K562 (cell line): ENCODE measurements around the gene GAMT. TPM values are rescaled to one million over a fixed set of nuclear protein-coding genes. Genes with fewer than 3 reads are reported as not detected.

Source experiments
- DACH1 ChIP-seq: fragments of 450-650 bp; IDR thresholded peaks from 2 replicates; pipeline ENCODE4 v1.6.1; 2018; ENCODE audit not compliant: partially characterized antibody
- ETV1 ChIP-seq: fragments of 450-650 bp; conservative IDR thresholded peaks from 2 replicates; pipeline ENCODE4 v1.6.1; 2016; ENCODE audit warnings: missing genetic modification characterization, control low read depth, low read depth, missing compliant biosample characterization
- GTF2F1 ChIP-seq: IDR thresholded peaks from 2 replicates; pipeline ENCODE4 v1.6.1; 2011; ENCODE audit warnings: low read depth, low read length, improper control_type of control experiment
- MCM7 ChIP-seq, 2 experiments: fragments of 450-650 bp; IDR thresholded peaks; 2 replicates each; pipeline ENCODE4 v1.6.1; 2016 to 2018
- MTA3 ChIP-seq: fragments of 450-650 bp; formaldehyde crosslinking; IDR thresholded peaks from 2 replicates; pipeline ENCODE4 v1.6.1; 2017; ENCODE audit warnings: mild to moderate bottlenecking, borderline replicate concordance
- NBN ChIP-seq: fragments of 450-650 bp; IDR thresholded peaks from 2 replicates; pipeline ENCODE4 v1.6.1; 2016; ENCODE audit warnings: low read depth, mild to moderate bottlenecking
- NFIC ChIP-seq: fragments of 450-650 bp; IDR thresholded peaks from 2 replicates; pipeline ENCODE4 v1.6.1; 2017; ENCODE audit warnings: mild to moderate bottlenecking, inconsistent platforms
- RFX1 ChIP-seq: fragments of 450-650 bp; IDR thresholded peaks from 2 replicates; pipeline ENCODE4 v1.6.1; 2016; ENCODE audit warnings: mild to moderate bottlenecking, moderate library complexity
- SIN3B ChIP-seq: fragments of 450-650 bp; IDR thresholded peaks from 2 replicates; pipeline ENCODE4 v1.6.1; 2017; ENCODE audit warnings: low read depth, mild to moderate bottlenecking, moderate library complexity
- SMAD1 ChIP-seq: fragments of 150-350 bp; IDR thresholded peaks from 2 replicates; pipeline ENCODE4 v1.6.1; 2014; ENCODE audit warnings: low read length, low read depth; ENCODE audit not compliant: partially characterized antibody
- SMARCA4 ChIP-seq: fragments of 450-650 bp; IDR thresholded peaks from 2 replicates; pipeline ENCODE4 v1.6.1; 2016
- TEAD4 ChIP-seq, 2 experiments: sonication (generic) in 1 of 2; formaldehyde crosslinking in 1 of 2; IDR thresholded peaks; 2 replicates each; pipeline versions ENCODE4 v1.6.1 to v1.8.0; 2012 to 2022; ENCODE audit warnings: borderline replicate concordance in 1 of 2, inconsistent platforms in 1 of 2, low read length in 1 of 2, mild to moderate bottlenecking in 1 of 2, missing genetic modification reagents in 1 of 2
- ZBTB7A ChIP-seq: IDR thresholded peaks from 2 replicates; pipeline ENCODE4 v1.6.1; 2011; ENCODE audit warnings: low read depth, mild to moderate bottlenecking, low read length, moderate library complexity, borderline replicate concordance; ENCODE audit not compliant: control insufficient read depth
- ZNF124 ChIP-seq: sonication (generic); formaldehyde crosslinking; IDR thresholded peaks from 2 replicates; pipeline ENCODE4 v1.8.1; 2022; ENCODE audit warnings: missing genetic modification reagents
- ZNF197 ChIP-seq: fragments of 200-800 bp; sonication (Bioruptor generic); IDR thresholded peaks from 2 replicates; pipeline ENCODE4 v1.6.1; 2016; ENCODE audit warnings: low read depth, missing genetic modification characterization, missing compliant biosample characterization
- ZNF3 ChIP-seq: fragments of 250-450 bp; sonication (Bioruptor Pico); IDR thresholded peaks from 2 replicates; pipeline ENCODE4 v1.5.0; 2021; ENCODE audit warnings: mild to moderate bottlenecking, moderate library complexity
- ZNF41 ChIP-seq: fragments of 250-450 bp; sonication (Bioruptor Pico); conservative IDR thresholded peaks from 2 replicates; pipeline ENCODE4 v1.4.0; 2020; ENCODE audit warnings: mild to moderate bottlenecking
- ZNF445 ChIP-seq: fragments of 250-450 bp; sonication (Bioruptor Pico); IDR thresholded peaks from 2 replicates; pipeline ENCODE4 v1.4.0; 2020; ENCODE audit warnings: low read depth, mild to moderate bottlenecking, moderate library complexity
- polyA plus RNA-seq, 8 experiments: library from polyadenylated mRNA; depleted of rRNA in 4 of 8; stranded (reverse) in 5 of 8; unstranded in 3 of 8; fragments of >200 nt; fragmentation: Nextera tagmentation in 2 of 8; fragmentation: Illumina TruSeq in 1 of 8; extraction: Ambion mirVana in 2 of 8; extraction: Trizol in 1 of 8; gene quantifications; 2 replicates each; pipeline versions ENCODE4 v1.2.1 to v1.2.3, GENCODE V29; 2011 to 2014; ENCODE audit warnings: inconsistent platforms in 1 of 8, missing spikeins in 1 of 8
- total RNA-seq, 7 experiments: library from RNA; depleted of rRNA in 6 of 7; stranded (reverse); fragments of >200 nt in 6 of 7; fragmentation: Illumina TruSeq in 2 of 7; extraction: Trizol in 2 of 7; gene quantifications; 2 replicates each; pipeline versions ENCODE4 v1.2.1 to v1.2.3, GENCODE V29; 2011 to 2021; ENCODE audit warnings: low replicate concordance in 1 of 7
- TF ChIP-seq, protein P1 (sequence below), 2 experiments: fragments of 450-650 bp in 1 of 2; sonication (generic) in 1 of 2; formaldehyde crosslinking in 1 of 2; IDR thresholded peaks in 1 of 2; conservative IDR thresholded peaks in 1 of 2; 2 replicates each; pipeline versions ENCODE4 v1.6.1 to v1.8.1; 2016 to 2023; ENCODE audit warnings: mild to moderate bottlenecking in 2 of 2, moderate library complexity in 2 of 2, inconsistent platforms in 1 of 2, missing genetic modification reagents in 1 of 2
- TF ChIP-seq, protein P2 (sequence below): fragments of 250-450 bp; sonication (Bioruptor Pico); IDR thresholded peaks from 2 replicates; pipeline ENCODE4 v1.8.0; 2021; ENCODE audit warnings: moderate library complexity, mild to moderate bottlenecking, inconsistent platforms
- TF ChIP-seq, protein P3 (sequence below): fragments of 250-450 bp; sonication (Bioruptor Pico); IDR thresholded peaks from 2 replicates; pipeline ENCODE4 v1.5.0; 2022; ENCODE audit warnings: mild to moderate bottlenecking
- TF ChIP-seq, protein P4 (sequence below): fragments of 450-650 bp; IDR thresholded peaks from 2 replicates; pipeline ENCODE4 v1.6.1; 2017; ENCODE audit warnings: mild to moderate bottlenecking, moderate library complexity

The GAMT gene
- total and polyA plus RNA-seq, 9 of the 15 experiments (the other 6 are each of a cell fraction or from before 2014, with no cell fraction given): 1.3 to 35.3 (median 27.2) TPM

DNA sequence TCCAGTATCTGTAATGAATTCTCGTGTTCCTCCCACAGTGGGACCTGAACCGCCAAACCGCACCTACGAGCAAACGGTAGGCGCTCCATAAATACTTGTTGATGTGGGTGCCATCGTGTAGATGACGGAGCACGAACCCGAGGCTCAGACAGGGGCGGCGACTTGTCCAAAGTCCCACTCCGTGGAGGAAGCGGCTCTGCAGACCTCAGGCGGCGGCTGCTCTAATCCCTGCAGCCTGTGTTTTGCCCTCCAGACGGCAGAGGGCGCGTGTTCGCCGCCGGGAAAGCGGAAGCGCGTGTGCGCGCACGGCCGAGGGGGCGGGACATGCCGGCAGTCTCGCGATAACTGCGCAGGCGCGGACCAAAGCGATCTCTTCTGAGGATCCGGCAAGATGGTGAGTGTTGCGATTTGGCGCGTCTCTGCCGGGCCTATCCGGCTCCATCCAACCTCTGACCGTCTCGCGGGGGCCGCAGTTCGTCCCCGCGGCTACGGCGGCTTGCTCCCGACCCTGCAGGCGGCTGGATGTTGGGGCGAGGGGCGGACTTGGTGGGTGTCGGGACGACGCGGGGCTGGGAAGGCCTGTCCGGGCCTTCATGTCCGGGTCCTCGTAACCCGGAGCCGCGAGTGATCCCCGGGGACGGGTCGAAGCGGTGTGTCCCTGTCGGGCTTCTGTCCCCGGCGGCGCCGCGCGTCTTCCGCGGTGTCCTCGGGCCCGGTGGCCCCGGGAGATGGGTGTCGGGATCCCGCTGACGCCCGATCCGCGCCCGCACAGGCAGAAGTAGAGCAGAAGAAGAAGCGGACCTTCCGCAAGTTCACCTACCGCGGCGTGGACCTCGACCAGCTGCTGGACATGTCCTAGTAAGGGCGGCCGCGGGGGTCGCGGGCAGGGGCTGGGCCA is 36.9 kb upstream of the GAMT start, which contains the start of gene RPS15 (continued):
- no peak for TF ChIP-seq DACH1
- TF ChIP-seq, protein P1, sequence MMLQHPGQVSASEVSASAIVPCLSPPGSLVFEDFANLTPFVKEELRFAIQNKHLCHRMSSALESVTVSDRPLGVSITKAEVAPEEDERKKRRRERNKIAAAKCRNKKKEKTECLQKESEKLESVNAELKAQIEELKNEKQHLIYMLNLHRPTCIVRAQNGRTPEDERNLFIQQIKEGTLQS (IDR thresholded peaks at IDR 0.05): no peak
- TF ChIP-seq, protein P1 (CRISPR knock-in tag; conservative IDR thresholded peaks at IDR 0.05): no peak; the same call in 1 of the 2 replicates
- TF ChIP-seq ZNF41 (CRISPR knock-in tag): no peak
- TF ChIP-seq GTF2F1: peak; percentile 91
- peak; percentile 74 for TF ChIP-seq SIN3B
- TF ChIP-seq, protein P2, sequence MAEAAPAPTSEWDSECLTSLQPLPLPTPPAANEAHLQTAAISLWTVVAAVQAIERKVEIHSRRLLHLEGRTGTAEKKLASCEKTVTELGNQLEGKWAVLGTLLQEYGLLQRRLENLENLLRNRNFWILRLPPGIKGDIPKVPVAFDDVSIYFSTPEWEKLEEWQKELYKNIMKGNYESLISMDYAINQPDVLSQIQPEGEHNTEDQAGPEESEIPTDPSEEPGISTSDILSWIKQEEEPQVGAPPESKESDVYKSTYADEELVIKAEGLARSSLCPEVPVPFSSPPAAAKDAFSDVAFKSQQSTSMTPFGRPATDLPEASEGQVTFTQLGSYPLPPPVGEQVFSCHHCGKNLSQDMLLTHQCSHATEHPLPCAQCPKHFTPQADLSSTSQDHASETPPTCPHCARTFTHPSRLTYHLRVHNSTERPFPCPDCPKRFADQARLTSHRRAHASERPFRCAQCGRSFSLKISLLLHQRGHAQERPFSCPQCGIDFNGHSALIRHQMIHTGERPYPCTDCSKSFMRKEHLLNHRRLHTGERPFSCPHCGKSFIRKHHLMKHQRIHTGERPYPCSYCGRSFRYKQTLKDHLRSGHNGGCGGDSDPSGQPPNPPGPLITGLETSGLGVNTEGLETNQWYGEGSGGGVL (CRISPR knock-in tag): no peak
- no peak for TF ChIP-seq ZNF3 (CRISPR knock-in tag)
- TF ChIP-seq SMAD1: peak; percentile 86
- TF ChIP-seq, protein P3, sequence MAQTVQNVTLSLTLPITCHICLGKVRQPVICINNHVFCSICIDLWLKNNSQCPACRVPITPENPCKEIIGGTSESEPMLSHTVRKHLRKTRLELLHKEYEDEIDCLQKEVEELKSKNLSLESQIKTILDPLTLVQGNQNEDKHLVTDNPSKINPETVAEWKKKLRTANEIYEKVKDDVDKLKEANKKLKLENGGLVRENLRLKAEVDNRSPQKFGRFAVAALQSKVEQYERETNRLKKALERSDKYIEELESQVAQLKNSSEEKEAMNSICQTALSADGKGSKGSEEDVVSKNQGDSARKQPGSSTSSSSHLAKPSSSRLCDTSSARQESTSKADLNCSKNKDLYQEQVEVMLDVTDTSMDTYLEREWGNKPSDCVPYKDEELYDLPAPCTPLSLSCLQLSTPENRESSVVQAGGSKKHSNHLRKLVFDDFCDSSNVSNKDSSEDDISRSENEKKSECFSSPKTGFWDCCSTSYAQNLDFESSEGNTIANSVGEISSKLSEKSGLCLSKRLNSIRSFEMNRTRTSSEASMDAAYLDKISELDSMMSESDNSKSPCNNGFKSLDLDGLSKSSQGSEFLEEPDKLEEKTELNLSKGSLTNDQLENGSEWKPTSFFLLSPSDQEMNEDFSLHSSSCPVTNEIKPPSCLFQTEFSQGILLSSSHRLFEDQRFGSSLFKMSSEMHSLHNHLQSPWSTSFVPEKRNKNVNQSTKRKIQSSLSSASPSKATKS (CRISPR knock-in tag): no peak
- TF ChIP-seq NBN: no peak; the same call in none of the 2 replicates
- TF ChIP-seq MTA3: peak; percentile 96
- no peak for TF ChIP-seq RFX1
- no peak for TF ChIP-seq MCM7 (IDR thresholded peaks at IDR 0.05)
- no peak for TF ChIP-seq ZNF197 (CRISPR knock-in tag)
- TF ChIP-seq SMARCA4: no peak
- TF ChIP-seq NFIC: peak; percentile 69
- no peak for TF ChIP-seq ZNF124 (CRISPR knock-in tag)
- TF ChIP-seq TEAD4 (IDR thresholded peaks at IDR 0.05; ENCODE audit: low read length): peak; percentile 7; the same call in 1 of the 2 replicates
- TF ChIP-seq TEAD4 (CRISPR knock-in tag; IDR thresholded peaks at IDR 0.05; ENCODE audit: borderline replicate concordance): no peak
- peak; percentile 33; the same call in 1 of the 2 replicates for TF ChIP-seq ZBTB7A
- TF ChIP-seq, protein P4, sequence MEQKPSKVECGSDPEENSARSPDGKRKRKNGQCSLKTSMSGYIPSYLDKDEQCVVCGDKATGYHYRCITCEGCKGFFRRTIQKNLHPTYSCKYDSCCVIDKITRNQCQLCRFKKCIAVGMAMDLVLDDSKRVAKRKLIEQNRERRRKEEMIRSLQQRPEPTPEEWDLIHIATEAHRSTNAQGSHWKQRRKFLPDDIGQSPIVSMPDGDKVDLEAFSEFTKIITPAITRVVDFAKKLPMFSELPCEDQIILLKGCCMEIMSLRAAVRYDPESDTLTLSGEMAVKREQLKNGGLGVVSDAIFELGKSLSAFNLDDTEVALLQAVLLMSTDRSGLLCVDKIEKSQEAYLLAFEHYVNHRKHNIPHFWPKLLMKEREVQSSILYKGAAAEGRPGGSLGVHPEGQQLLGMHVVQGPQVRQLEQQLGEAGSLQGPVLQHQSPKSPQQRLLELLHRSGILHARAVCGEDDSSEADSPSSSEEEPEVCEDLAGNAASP: no peak
- peak; percentile 85 for TF ChIP-seq ETV1
- TF ChIP-seq ZNF445 (CRISPR knock-in tag): no peak
